ENCODE measurements around the gene LCP2.

The LCP2 gene

GRCh38 chr5:170327829-170328228, 30.3 kb upstream of the LCP2 start:
- TF ChIP-seq PPARA (CRISPR knock-in tag; IDR thresholded peaks at IDR 0.05; ENCODE audit: borderline replicate concordance) (no peak), ZNF8 (CRISPR knock-in tag; IDR thresholded peaks at IDR 0.05) (no peak), CSRNP3 (CRISPR knock-in tag; IDR thresholded peaks at IDR 0.05) (no peak), POU6F1 (CRISPR knock-in tag; IDR thresholded peaks at IDR 0.05; ENCODE audit: borderline replicate concordance, low read depth) (no peak)
- no peak for ATAC-seq

- no peak for ATAC-seq
These were observed 29.6 kb upstream of the LCP2 start for GRCh38 chr5:170327168-170327567.

DNA sequence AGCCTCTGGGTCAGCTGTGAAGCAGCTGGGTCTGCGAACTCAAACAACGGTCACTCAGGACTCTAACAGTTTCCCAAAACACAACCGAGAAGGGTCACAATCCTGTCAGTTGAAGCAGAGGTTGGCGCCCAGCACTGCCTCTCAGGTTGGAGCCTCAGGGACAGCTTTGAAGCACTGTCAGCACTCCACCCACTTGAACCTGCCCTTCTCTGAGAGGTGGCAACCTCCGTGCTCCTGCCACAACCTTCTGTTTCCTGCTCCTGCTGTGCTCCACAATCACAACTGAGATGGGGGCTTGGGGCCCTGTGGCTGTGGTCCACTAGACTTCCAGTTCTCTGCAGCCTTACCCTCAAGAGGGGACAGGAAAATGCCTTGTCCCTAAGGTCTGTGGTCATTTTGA, 21.7 kb upstream of the LCP2 start:
- no peak for ATAC-seq
- TF ChIP-seq CREB5 (CRISPR knock-in tag; IDR thresholded peaks at IDR 0.05; ENCODE audit: low read depth) = no peak
- TF ChIP-seq ZNF70 (CRISPR knock-in tag; IDR thresholded peaks at IDR 0.05) = no peak
- no peak for TF ChIP-seq SNAI2 (CRISPR knock-in tag; IDR thresholded peaks at IDR 0.05)
- no peak for TF ChIP-seq POU6F1 (CRISPR knock-in tag; IDR thresholded peaks at IDR 0.05; ENCODE audit: borderline replicate concordance, low read depth)
- TF ChIP-seq CSRNP3 (CRISPR knock-in tag; IDR thresholded peaks at IDR 0.05) = no peak
- TF ChIP-seq TOX (CRISPR knock-in tag; IDR thresholded peaks at IDR 0.05; ENCODE audit: borderline replicate concordance) = no peak
- TF ChIP-seq, protein P1, sequence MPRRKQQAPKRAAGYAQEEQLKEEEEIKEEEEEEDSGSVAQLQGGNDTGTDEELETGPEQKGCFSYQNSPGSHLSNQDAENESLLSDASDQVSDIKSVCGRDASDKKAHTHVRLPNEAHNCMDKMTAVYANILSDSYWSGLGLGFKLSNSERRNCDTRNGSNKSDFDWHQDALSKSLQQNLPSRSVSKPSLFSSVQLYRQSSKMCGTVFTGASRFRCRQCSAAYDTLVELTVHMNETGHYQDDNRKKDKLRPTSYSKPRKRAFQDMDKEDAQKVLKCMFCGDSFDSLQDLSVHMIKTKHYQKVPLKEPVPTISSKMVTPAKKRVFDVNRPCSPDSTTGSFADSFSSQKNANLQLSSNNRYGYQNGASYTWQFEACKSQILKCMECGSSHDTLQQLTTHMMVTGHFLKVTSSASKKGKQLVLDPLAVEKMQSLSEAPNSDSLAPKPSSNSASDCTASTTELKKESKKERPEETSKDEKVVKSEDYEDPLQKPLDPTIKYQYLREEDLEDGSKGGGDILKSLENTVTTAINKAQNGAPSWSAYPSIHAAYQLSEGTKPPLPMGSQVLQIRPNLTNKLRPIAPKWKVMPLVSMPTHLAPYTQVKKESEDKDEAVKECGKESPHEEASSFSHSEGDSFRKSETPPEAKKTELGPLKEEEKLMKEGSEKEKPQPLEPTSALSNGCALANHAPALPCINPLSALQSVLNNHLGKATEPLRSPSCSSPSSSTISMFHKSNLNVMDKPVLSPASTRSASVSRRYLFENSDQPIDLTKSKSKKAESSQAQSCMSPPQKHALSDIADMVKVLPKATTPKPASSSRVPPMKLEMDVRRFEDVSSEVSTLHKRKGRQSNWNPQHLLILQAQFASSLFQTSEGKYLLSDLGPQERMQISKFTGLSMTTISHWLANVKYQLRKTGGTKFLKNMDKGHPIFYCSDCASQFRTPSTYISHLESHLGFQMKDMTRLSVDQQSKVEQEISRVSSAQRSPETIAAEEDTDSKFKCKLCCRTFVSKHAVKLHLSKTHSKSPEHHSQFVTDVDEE (CRISPR knock-in tag; IDR thresholded peaks at IDR 0.05) = no peak
- no peak for TF ChIP-seq CSDC2 (CRISPR knock-in tag; IDR thresholded peaks at IDR 0.05)
- no peak for TF ChIP-seq GLIS3 (CRISPR knock-in tag; IDR thresholded peaks at IDR 0.05)
- TF ChIP-seq RARB (CRISPR knock-in tag; IDR thresholded peaks at IDR 0.05) = no peak
- TF ChIP-seq, protein P2, sequence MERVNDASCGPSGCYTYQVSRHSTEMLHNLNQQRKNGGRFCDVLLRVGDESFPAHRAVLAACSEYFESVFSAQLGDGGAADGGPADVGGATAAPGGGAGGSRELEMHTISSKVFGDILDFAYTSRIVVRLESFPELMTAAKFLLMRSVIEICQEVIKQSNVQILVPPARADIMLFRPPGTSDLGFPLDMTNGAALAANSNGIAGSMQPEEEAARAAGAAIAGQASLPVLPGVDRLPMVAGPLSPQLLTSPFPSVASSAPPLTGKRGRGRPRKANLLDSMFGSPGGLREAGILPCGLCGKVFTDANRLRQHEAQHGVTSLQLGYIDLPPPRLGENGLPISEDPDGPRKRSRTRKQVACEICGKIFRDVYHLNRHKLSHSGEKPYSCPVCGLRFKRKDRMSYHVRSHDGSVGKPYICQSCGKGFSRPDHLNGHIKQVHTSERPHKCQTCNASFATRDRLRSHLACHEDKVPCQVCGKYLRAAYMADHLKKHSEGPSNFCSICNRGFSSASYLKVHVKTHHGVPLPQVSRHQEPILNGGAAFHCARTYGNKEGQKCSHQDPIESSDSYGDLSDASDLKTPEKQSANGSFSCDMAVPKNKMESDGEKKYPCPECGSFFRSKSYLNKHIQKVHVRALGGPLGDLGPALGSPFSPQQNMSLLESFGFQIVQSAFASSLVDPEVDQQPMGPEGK (CRISPR knock-in tag; IDR thresholded peaks at IDR 0.05; ENCODE audit: borderline replicate concordance) = no peak
- no peak for TF ChIP-seq ESRRG (CRISPR knock-in tag; IDR thresholded peaks at IDR 0.05)

More at GRCh38 chr5:170327168-170327567, 29.6 kb upstream of the LCP2 start:
- TF ChIP-seq ZFP3 (CRISPR knock-in tag; IDR thresholded peaks at IDR 0.05) = no peak
- TF ChIP-seq ZFP30 (CRISPR knock-in tag; IDR thresholded peaks at IDR 0.05) = no peak
- no peak for TF ChIP-seq OSR1 (CRISPR knock-in tag; IDR thresholded peaks at IDR 0.05)
- TF ChIP-seq ARNTL (CRISPR knock-in tag; IDR thresholded peaks at IDR 0.05; ENCODE audit: borderline replicate concordance, low read depth) = no peak
- TF ChIP-seq ESRRG (CRISPR knock-in tag; IDR thresholded peaks at IDR 0.05) = no peak
- TF ChIP-seq, protein P1 (CRISPR knock-in tag; IDR thresholded peaks at IDR 0.05) = no peak
- TF ChIP-seq CSRNP3 (CRISPR knock-in tag; IDR thresholded peaks at IDR 0.05) = no peak
- no peak for TF ChIP-seq RARB (CRISPR knock-in tag; IDR thresholded peaks at IDR 0.05)

Data from SK-N-SH treated with all-trans-retinoic acid at 6 μM for 48 hours (cell line).